ENCODE results near the gene KRT84.

- TF ChIP-seq EZH2 (IDR thresholded peaks at IDR 0.05) = no peak
- TF ChIP-seq FOXP2 (optimal IDR thresholded peaks at IDR 0.05; ENCODE audit: control extremely low read depth, extremely low read length, insufficient read depth) = no peak
- no peak for TF ChIP-seq POLR2AphosphoS5 (IDR thresholded peaks at IDR 0.05; ENCODE audit: borderline replicate concordance, low read depth, low read length)
These were observed 17.6 kb downstream of the KRT84 start for GRCh38 chr12:52367876-52368275.

All from SK-N-MC (cell line).